GM18868 (cell line): Measurements from ENCODE around the gene CYP2A7.
"Not testable (repeated sequence)": the region's sequence is repeated elsewhere in the genome, so short reads cannot be mapped to it uniquely, and the experiment has no call there.

Experiments
- ATAC-seq: cut with Tn5 transposase; IDR thresholded peaks from one replicate; pipeline ENCODE4 v1.9.1; 2021; ENCODE audit warnings: mild to moderate bottlenecking, moderate library complexity; ENCODE audit not compliant: unreplicated experiment

CYP2A7 gene

GRCh38 chr19:40900521-40900920 is 18.5 kb upstream of the CYP2A7 start:
- not testable (repeated sequence) for ATAC-seq

- not testable (repeated sequence) for ATAC-seq
Observed at GRCh38 chr19:40899964-40900363, 17.9 kb upstream of the CYP2A7 start.

GRCh38 chr19:40896843-40897789 is 15.1 kb upstream of the CYP2A7 start:
- ATAC-seq: not testable (repeated sequence)

- no peak for ATAC-seq
Observed at GRCh38 chr19:40896418-40896796, 14.4 kb upstream of the CYP2A7 start.

- ATAC-seq: no peak
Observed at GRCh38 chr19:40893112-40893511, 11.1 kb upstream of the CYP2A7 start.

GRCh38 chr19:40889366-40889765 is 7.3 kb upstream of the CYP2A7 start:
- ATAC-seq: no peak

GRCh38 chr19:40888191-40888590 is 6.2 kb upstream of the CYP2A7 start:
- ATAC-seq: no peak

GRCh38 chr19:40884187-40884931 is 2.3 kb upstream of the CYP2A7 start:
- ATAC-seq: not testable (repeated sequence)

GRCh38 chr19:40879349-40879748 is 2.7 kb downstream of the CYP2A7 start:
- ATAC-seq: not testable (repeated sequence)

- ATAC-seq: not testable (repeated sequence)
Observed at GRCh38 chr19:40875526-40875951, 6.5 kb downstream of the CYP2A7 start.

GRCh38 chr19:40874874-40875273 is 7.2 kb downstream of the CYP2A7 start:
- not testable (repeated sequence) for ATAC-seq

- ATAC-seq: not testable (repeated sequence)
Observed at GRCh38 chr19:40873873-40874272, 8.2 kb downstream of the CYP2A7 start.

- ATAC-seq: no peak
Observed at GRCh38 chr19:40872209-40872608, 9.8 kb downstream of the CYP2A7 start.

- no peak for ATAC-seq
Observed at GRCh38 chr19:40867701-40868100, 14.3 kb downstream of the CYP2A7 start.

GRCh38 chr19:40864739-40865496 is 17.1 kb downstream of the CYP2A7 start:
- ATAC-seq: not testable (repeated sequence)

- ATAC-seq: no peak
Observed at GRCh38 chr19:40862785-40863184, 19.2 kb downstream of the CYP2A7 start.

GRCh38 chr19:40862333-40862732 is 19.7 kb downstream of the CYP2A7 start:
- no peak for ATAC-seq

- ATAC-seq: no peak
Observed at GRCh38 chr19:40858109-40858508, 23.9 kb downstream of the CYP2A7 start.

- ATAC-seq: not testable (repeated sequence)
Observed at GRCh38 chr19:40852467-40853152, 29.4 kb downstream of the CYP2A7 start.

GRCh38 chr19:40850277-40850676 is 31.8 kb downstream of the CYP2A7 start, which contains the start of gene CYP2A6:
TSS of gene CYP2A6 (minus strand) at chr19:40850447. CDS start at chr19:40850426, 21 bp downstream.
- ATAC-seq: not testable (repeated sequence)
